Glutamatergic neuron (in vitro differentiated cells): Measurements from ENCODE around the gene GCNA. TPM values are rescaled to one million over a fixed set of nuclear protein-coding genes. Genes with fewer than 3 reads are reported as not detected.
A peak's percentile ranks its signal among the peaks of the same experiment; 100 is the strongest.

ENCODE experiments used
- DNase-seq: peaks from one replicate; pipeline ENCODE4 v3.0.0; 2022
- H3K27ac Mint-ChIP-seq: one replicate; pipeline ENCODE4 v1.8.0; 2020; ENCODE audit warnings: mild to moderate bottlenecking, mixed read lengths, inconsistent platforms; ENCODE audit not compliant: unreplicated experiment
- H3K27me3 Mint-ChIP-seq: one replicate; pipeline ENCODE4 v1.8.0; 2020; ENCODE audit warnings: mild to moderate bottlenecking, moderate library complexity, mixed read lengths, inconsistent platforms; ENCODE audit not compliant: unreplicated experiment
- H3K36me3 Mint-ChIP-seq: one replicate; pipeline ENCODE4 v1.8.0; 2020; ENCODE audit warnings: mild to moderate bottlenecking, mixed read lengths, inconsistent platforms; ENCODE audit not compliant: unreplicated experiment
- H3K4me1 Mint-ChIP-seq: one replicate; pipeline ENCODE4 v1.8.0; 2020; ENCODE audit warnings: mild to moderate bottlenecking, low read depth, mixed read lengths, inconsistent platforms; ENCODE audit not compliant: unreplicated experiment
- H3K4me3 Mint-ChIP-seq: one replicate; pipeline ENCODE4 v1.8.0; 2020; ENCODE audit warnings: mild to moderate bottlenecking, mixed read lengths, inconsistent platforms; ENCODE audit not compliant: unreplicated experiment
- H3K9me3 Mint-ChIP-seq: one replicate; pipeline ENCODE4 v1.8.0; 2020; ENCODE audit warnings: mild to moderate bottlenecking, moderate library complexity, mixed read lengths, inconsistent platforms; ENCODE audit not compliant: unreplicated experiment
- CTCF ChIP-seq: fragments of 200-600 bp; sonication (generic); IDR thresholded peaks from one replicate; pipeline ENCODE4 v1.5.0; 2021; ENCODE audit not compliant: partially characterized antibody, unreplicated experiment
- total RNA-seq: library from RNA; stranded (reverse); fragmentation: NEBNext Ultra II Directional; extraction: Animal tissue kit (Norgen Biotek cat#: 25700); gene quantifications from one replicate; pipeline ENCODE4 v1.2.1, GENCODE V29; 2021; ENCODE audit not compliant: unreplicated experiment

Gene GCNA
- total RNA-seq, 1 donor from 2014 or later, result 2.5 TPM

- peaks cover 10% of the 10 kb centered on the region for H3K9me3 Mint-ChIP-seq
- DNase-seq, result peak; percentile 41
- H3K27ac Mint-ChIP-seq, result peak overlapping the region; percentile 97
- TF ChIP-seq CTCF, result no peak
- H3K27me3 Mint-ChIP-seq, result peaks cover 6% of the 10 kb centered on the region
- H3K4me3 Mint-ChIP-seq, result peak overlapping the region; percentile 97
- H3K4me1 Mint-ChIP-seq, result peaks cover 1% of the 10 kb centered on the region
- H3K36me3 Mint-ChIP-seq, result peaks cover 4% of the 10 kb centered on the region
Observed at GRCh38 chrX:71533851-71534561, 44.2 kb upstream of the GCNA start.

- H3K4me3 Mint-ChIP-seq, result peak overlapping the region; percentile 97
- peaks cover 10% of the 10 kb centered on the region for H3K9me3 Mint-ChIP-seq
- no peak for DNase-seq
- H3K27me3 Mint-ChIP-seq, result peaks cover 6% of the 10 kb centered on the region
- H3K36me3 Mint-ChIP-seq, result no peaks in the 10 kb centered on the region
- peaks cover 1% of the 10 kb centered on the region for H3K4me1 Mint-ChIP-seq
- H3K27ac Mint-ChIP-seq, result peak overlapping the region; percentile 97
- TF ChIP-seq CTCF, result no peak
Observed at GRCh38 chrX:71534773-71535544, 43.3 kb upstream of the GCNA start.

- Mint-ChIP-seq H3K9me3 (peaks cover 10% of the 10 kb centered on the region), H3K27ac (no peak overlapping the region), H3K27me3 (peaks cover 6% of the 10 kb centered on the region), H3K4me3 (peak overlapping the region; percentile 83), H3K4me1 (peaks cover 4% of the 10 kb centered on the region), H3K36me3 (no peaks in the 10 kb centered on the region)
- DNase-seq, result no peak
- no peak for TF ChIP-seq CTCF
Observed at GRCh38 chrX:71536285-71536684, 42.0 kb upstream of the GCNA start.

- Mint-ChIP-seq H3K27ac (no peak overlapping the region), H3K9me3 (peaks cover 8% of the 10 kb centered on the region), H3K4me3 (peak overlapping the region; percentile 20), H3K36me3 (no peaks in the 10 kb centered on the region), H3K4me1 (peaks cover 6% of the 10 kb centered on the region), H3K27me3 (peaks cover 6% of the 10 kb centered on the region)
- no peak for DNase-seq
- no peak for TF ChIP-seq CTCF
Observed at GRCh38 chrX:71537743-71538142, 40.5 kb upstream of the GCNA start.

GRCh38 chrX:71540801-71541200, 37.4 kb upstream of the GCNA start:
- DNase-seq, result no peak
- no peaks in the 10 kb centered on the region for H3K27me3 Mint-ChIP-seq
- no peak overlapping the region for H3K4me3 Mint-ChIP-seq
- no peaks in the 10 kb centered on the region for H3K9me3 Mint-ChIP-seq
- no peak for TF ChIP-seq CTCF
- peak overlapping the region; percentile 13 for H3K27ac Mint-ChIP-seq
- H3K36me3 Mint-ChIP-seq, result no peaks in the 10 kb centered on the region
- H3K4me1 Mint-ChIP-seq, result peaks cover 6% of the 10 kb centered on the region
